LNCaP clone FGC (cell line): Measurements from ENCODE around the gene CAPN2.

ENCODE experiments used
- DNase-seq: peaks from one replicate; pipeline ENCODE4 v3.0.0-alpha.2; 2011; ENCODE audit warnings: low read depth
- H3K4me3 ChIP-seq: 2 replicates; pipeline ENCODE4 v1.5.1; 2011; ENCODE audit warnings: mild to moderate bottlenecking, low read depth, low read length, control low read depth
- CTCF ChIP-seq: IDR thresholded peaks from 2 replicates; pipeline ENCODE4 v1.5.1; 2012; ENCODE audit warnings: mild to moderate bottlenecking; ENCODE audit not compliant: control insufficient read depth, insufficient read depth; ENCODE audit errors: extremely low read depth

CAPN2 gene

GRCh38 chr1:223774134-223774814, 61.9 kb downstream of the CAPN2 start:
- H3K4me3 ChIP-seq, result no peak overlapping the region
- DNase-seq, result no peak
- no peak for TF ChIP-seq CTCF

GRCh38 chr1:223775054-223775453, 62.7 kb downstream of the CAPN2 start:
- DNase-seq, result no peak
- H3K4me3 ChIP-seq, result no peak overlapping the region
- TF ChIP-seq CTCF, result no peak

GRCh38 chr1:223775711-223776074, 63.4 kb downstream of the CAPN2 start:
- H3K4me3 ChIP-seq, result no peak overlapping the region
- TF ChIP-seq CTCF, result no peak
- DNase-seq, result no peak

GRCh38 chr1:223776075-223776814, 63.9 kb downstream of the CAPN2 start:
- no peak overlapping the region for H3K4me3 ChIP-seq
- DNase-seq, result peak; percentile 50
- no peak for TF ChIP-seq CTCF

GRCh38 chr1:223776826-223777454, 64.6 kb downstream of the CAPN2 start:
- no peak overlapping the region for H3K4me3 ChIP-seq
- TF ChIP-seq CTCF, result no peak
- DNase-seq, result no peak

GRCh38 chr1:223780318-223780717, 68.0 kb downstream of the CAPN2 start:
- no peak for DNase-seq
- no peak overlapping the region for H3K4me3 ChIP-seq
- no peak for TF ChIP-seq CTCF

- H3K4me3 ChIP-seq, result no peak overlapping the region
- no peak for TF ChIP-seq CTCF
- no peak for DNase-seq
These were observed 68.6 kb downstream of the CAPN2 start for GRCh38 chr1:223780949-223781348.
